Measurements from ENCODE around the gene SPSB3.
A peak's percentile ranks its signal among the peaks of the same experiment; 100 is the strongest.

SPSB3 gene

DNA sequence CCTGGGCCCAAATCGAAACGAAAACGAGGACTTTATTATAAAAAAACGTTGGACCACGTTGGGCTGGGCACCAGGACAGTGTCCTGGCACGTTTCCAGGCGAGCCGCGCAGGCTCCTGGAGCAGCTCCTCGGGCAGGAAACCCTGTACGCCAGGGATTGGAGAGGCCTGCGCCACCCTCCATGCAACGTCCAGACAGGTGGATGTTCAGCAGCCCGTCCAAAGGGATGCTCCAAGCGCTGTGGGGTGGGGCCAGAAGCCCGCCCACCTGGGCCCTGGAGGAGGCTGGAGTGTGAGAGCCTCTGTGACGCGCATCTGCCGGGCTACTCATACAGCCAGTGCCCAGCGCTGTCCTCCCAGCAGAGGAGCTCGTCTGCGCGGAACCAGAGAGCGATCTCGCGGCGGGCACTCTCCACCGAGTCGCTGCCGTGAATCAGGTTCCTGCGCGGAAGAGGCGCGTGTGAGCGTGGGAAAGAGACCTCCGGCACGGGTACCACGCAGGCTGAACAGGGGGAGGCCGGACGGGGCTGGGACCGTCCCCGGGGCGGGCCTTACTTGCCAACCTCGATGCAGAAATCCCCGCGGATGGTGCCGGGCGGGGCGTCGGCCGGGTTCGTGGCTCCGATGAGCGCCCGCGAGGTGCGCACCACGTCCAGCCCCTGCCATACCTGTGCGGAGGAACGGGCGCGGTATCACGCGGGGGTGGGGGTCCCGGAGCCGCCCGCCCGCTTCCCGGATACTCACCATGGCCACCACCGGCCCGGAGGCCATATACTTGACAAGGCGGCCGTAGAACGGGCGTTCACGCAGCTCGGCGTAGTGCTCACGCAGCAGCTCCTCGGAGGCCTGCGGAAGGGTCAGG is 11.8 kb downstream of the SPSB3 start:
- Histone ChIP-seq H3K9ac (ENCODE audit: low read length) (peak overlapping the region; percentile 86), H3K27ac (ENCODE audit: low read length) (no peak overlapping the region)

DNA sequence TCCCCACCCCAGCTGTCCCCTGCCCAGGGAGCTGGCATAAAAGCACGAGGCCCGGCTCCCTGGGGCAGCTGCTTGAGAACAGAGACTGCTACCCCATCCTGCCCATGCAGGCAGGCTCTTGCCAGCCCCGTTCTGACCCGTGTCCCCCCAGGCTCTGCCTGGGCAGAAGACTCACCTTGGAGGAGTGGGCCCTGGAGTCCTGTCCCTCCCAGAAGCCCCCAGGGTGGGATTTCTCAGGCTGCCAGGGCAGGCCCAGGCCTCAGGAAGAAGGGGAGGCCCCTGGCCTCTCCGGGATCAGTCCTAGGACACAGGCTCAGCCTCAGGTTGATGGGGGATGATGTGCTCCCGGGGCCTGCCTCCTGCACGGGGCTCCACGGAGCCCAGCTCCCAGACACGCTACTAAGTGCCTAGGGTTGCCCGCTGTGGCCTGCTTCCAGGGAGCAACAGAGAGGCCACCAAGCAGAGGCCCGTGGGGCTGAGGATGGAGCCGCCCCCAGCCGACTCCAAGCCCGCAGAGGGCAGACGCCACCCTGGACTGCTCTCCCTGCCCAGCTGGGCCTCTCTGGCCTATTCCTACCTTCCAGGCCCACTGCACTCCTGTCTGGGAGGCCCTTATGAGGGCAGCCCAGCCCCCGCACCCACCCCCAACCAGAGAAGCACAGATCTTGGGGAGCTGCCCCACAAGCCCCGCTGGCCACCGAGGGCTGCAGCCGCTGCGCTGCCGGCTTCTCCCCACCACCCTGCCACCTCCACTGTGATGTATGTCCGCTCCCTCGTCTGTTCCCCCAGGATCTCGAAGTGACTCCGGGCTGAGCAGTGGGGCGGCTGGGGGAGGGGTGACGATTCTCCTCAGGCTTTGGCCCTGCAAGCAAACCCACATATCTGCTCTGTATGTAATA is 12.7 kb downstream of the SPSB3 start:
- H3K27me3 ChIP-seq (ENCODE audit: control insufficient read depth, insufficient read depth, low read length): no peaks in the 10 kb centered on the region
- H3K4me1 ChIP-seq (ENCODE audit: control insufficient read depth, low read depth, low read length): no peaks in the 10 kb centered on the region
- no peak overlapping the region for H3K27ac ChIP-seq (ENCODE audit: low read length)
- H3K36me3 ChIP-seq (ENCODE audit: control insufficient read depth, low read depth, low read length): no peaks in the 10 kb centered on the region
- H3K4me3 ChIP-seq (ENCODE audit: low read length): peak overlapping the region; percentile 81
- H3K9me3 ChIP-seq (ENCODE audit: control insufficient read depth, low read depth, low read length): no peaks in the 10 kb centered on the region
- H3K9ac ChIP-seq (ENCODE audit: low read length): no peak overlapping the region

More for the DNA sequence above, 11.8 kb downstream of the SPSB3 start:
- H3K4me1 ChIP-seq (ENCODE audit: control insufficient read depth, low read depth, low read length): no peaks in the 10 kb centered on the region
- peak overlapping the region; percentile 81 for H3K4me3 ChIP-seq (ENCODE audit: low read length)
- H3K36me3 ChIP-seq (ENCODE audit: control insufficient read depth, low read depth, low read length): peaks cover 5% of the 10 kb centered on the region
- H3K9me3 ChIP-seq (ENCODE audit: control insufficient read depth, low read depth, low read length): no peaks in the 10 kb centered on the region
- H3K27me3 ChIP-seq (ENCODE audit: control insufficient read depth, insufficient read depth, low read length): no peaks in the 10 kb centered on the region

DNA sequence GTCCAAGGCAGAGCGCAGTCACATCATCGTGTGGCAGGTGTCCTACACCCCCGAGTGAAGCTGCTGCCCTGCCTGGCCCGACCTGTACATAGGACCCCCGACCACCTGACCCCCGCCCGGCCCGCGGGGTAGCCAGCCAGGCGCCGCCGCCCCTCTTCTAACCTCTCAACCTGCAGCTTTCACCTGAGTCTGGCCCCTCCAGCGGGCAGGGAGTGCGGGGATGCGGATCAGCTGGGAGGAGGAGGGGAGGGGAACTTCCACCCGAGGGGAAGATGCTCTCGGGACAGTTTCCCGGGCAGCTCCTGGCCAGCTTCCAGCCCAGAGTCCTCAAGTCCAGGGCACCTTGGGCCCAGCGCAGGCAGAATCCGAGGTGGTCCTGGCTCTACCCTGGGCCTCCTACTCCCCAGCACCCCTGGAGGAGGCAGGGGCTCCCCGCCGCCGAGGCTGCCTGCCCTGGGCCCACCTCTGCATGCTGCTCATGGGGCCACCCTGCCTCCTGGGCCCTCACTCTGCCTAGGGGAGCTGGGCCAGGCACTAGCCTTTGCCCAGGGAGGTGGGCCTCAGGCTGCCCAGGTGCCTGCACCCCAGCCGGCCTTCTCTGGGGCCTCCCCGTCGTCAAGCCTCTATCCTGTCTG is 13.5 kb downstream of the SPSB3 start:
- H3K36me3 ChIP-seq (ENCODE audit: control insufficient read depth, low read depth, low read length): no peaks in the 10 kb centered on the region
- no peaks in the 10 kb centered on the region for H3K4me1 ChIP-seq (ENCODE audit: control insufficient read depth, low read depth, low read length)
- H3K27ac ChIP-seq (ENCODE audit: low read length): no peak overlapping the region
- H3K9ac ChIP-seq (ENCODE audit: low read length): no peak overlapping the region
- no peak overlapping the region for H3K4me3 ChIP-seq (ENCODE audit: low read length)
- H3K9me3 ChIP-seq (ENCODE audit: control insufficient read depth, low read depth, low read length): no peaks in the 10 kb centered on the region
- H3K27me3 ChIP-seq (ENCODE audit: control insufficient read depth, insufficient read depth, low read length): no peaks in the 10 kb centered on the region

DNA sequence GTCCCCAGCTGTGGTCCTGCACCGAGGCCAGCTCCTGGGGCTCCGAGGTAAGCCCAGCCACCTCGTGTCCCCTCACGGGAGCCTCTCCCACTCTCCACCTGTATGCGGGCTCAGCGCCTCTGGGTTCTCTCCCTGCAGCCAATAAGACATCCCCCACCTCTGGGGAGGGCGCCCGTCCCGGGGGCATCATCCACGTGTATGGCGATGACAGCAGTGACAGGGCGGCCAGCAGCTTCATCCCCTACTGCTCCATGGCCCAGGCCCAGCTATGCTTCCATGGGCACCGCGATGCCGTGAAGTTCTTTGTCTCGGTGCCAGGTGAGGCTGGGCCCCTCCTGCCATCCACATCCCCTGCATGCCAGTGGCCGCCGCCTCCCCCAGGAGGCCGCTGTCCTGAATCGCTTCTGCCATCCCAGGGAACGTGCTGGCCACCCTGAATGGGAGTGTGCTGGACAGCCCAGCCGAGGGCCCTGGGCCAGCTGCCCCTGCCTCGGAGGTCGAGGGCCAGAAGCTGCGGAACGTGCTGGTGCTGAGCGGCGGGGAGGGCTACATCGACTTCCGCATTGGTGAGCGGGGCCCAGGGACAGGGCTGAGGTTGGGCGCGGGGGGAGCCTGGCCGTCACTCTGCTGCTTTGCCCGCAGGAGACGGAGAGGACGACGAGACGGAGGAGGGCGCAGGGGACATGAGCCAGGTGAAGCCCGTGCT is 14.2 kb downstream of the SPSB3 start:
- Histone ChIP-seq H3K27ac (ENCODE audit: low read length) (no peak overlapping the region), H3K36me3 (ENCODE audit: control insufficient read depth, low read depth, low read length) (no peaks in the 10 kb centered on the region), H3K4me1 (ENCODE audit: control insufficient read depth, low read depth, low read length) (no peaks in the 10 kb centered on the region), H3K4me3 (ENCODE audit: low read length) (no peak overlapping the region), H3K9me3 (ENCODE audit: control insufficient read depth, low read depth, low read length) (no peaks in the 10 kb centered on the region), H3K27me3 (ENCODE audit: control insufficient read depth, insufficient read depth, low read length) (no peaks in the 10 kb centered on the region), H3K9ac (ENCODE audit: low read length) (no peak overlapping the region)

DNA sequence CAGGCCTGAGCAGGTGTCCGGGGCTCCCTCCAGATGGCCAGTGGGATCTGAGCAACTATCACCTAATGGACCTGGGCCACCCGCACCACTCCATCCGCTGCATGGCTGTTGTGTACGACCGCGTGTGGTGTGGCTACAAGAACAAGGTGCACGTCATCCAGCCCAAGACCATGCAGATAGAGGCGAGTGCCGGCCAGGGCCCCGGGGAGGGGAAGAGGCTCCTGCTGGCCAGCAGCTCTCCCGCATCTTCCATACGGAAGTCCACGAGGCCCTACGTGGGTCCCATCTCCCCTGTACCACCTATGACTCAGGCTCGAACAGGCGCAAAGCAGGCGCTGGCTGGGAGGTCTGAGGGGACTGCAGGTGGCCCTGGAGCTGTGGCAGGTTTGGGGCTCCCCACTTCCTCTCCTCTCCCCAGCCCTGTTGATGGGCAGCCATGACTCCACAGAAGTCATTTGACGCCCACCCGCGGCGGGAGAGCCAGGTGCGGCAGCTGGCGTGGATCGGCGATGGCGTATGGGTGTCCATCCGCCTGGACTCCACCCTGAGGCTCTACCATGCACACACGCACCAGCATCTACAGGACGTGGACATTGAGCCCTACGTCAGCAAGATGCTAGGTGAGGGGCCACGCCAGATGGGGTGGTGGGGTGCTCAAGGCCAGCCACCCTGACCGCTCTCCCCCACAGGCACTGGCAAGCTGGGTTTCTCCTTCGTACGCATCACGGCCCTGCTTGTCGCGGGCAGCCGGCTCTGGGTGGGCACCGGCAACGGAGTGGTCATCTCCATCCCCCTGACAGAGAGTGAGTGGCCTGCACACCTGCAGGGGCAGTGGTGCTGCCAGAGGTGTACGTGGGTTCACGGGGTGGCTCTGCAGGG is 15.0 kb downstream of the SPSB3 start:
- no peaks in the 10 kb centered on the region for H3K9me3 ChIP-seq (ENCODE audit: control insufficient read depth, low read depth, low read length)
- H3K4me1 ChIP-seq (ENCODE audit: control insufficient read depth, low read depth, low read length): no peaks in the 10 kb centered on the region
- H3K9ac ChIP-seq (ENCODE audit: low read length): no peak overlapping the region
- H3K4me3 ChIP-seq (ENCODE audit: low read length): no peak overlapping the region
- no peaks in the 10 kb centered on the region for H3K36me3 ChIP-seq (ENCODE audit: control insufficient read depth, low read depth, low read length)
- H3K27ac ChIP-seq (ENCODE audit: low read length): no peak overlapping the region
- H3K27me3 ChIP-seq (ENCODE audit: control insufficient read depth, insufficient read depth, low read length): no peaks in the 10 kb centered on the region

DNA sequence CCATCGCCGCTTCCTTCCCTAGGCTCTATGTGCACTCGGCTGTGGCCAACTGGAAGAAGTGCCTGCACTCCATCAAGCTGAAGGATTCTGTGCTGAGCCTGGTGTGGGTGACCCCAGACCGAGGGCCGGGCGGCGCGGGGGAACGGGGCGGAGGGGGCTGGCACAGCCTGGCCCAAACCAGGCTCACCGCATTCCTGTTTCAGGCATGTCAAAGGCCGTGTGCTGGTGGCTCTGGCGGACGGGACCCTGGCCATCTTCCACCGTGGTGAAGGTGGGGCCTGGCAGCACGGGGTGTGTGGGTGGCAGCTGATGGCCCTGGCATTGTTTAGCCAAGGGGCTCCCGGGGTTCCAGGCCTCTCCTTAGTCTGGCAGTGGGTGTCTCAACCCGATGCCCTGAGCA is 15.7 kb downstream of the SPSB3 start:
- Histone ChIP-seq H3K36me3 (ENCODE audit: control insufficient read depth, low read depth, low read length) (no peaks in the 10 kb centered on the region), H3K9me3 (ENCODE audit: control insufficient read depth, low read depth, low read length) (no peaks in the 10 kb centered on the region), H3K4me1 (ENCODE audit: control insufficient read depth, low read depth, low read length) (no peaks in the 10 kb centered on the region), H3K9ac (ENCODE audit: low read length) (no peak overlapping the region), H3K27me3 (ENCODE audit: control insufficient read depth, insufficient read depth, low read length) (no peaks in the 10 kb centered on the region), H3K27ac (ENCODE audit: low read length) (no peak overlapping the region), H3K4me3 (ENCODE audit: low read length) (no peak overlapping the region)

DNA sequence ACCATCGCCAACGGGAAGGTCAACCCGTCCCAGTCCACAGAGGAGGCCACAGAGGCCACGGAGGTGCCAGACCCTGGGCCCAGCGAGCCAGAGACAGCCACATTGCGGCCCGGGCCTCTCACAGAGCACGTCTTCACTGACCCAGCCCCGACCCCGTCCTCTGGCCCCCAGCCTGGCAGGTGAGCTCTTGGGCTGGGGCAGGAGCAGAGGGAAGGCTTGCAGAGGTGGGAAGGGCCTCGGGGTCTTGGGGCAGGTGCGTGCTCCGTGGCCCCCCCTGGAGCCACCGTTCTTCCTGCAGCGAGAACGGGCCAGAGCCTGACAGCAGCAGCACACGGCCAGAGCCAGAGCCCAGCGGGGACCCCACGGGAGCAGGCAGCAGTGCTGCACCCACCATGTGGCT is 16.1 kb downstream of the SPSB3 start:
- H3K4me3 ChIP-seq (ENCODE audit: low read length): no peak overlapping the region
- H3K9me3 ChIP-seq (ENCODE audit: control insufficient read depth, low read depth, low read length): no peaks in the 10 kb centered on the region
- H3K36me3 ChIP-seq (ENCODE audit: control insufficient read depth, low read depth, low read length): no peaks in the 10 kb centered on the region
- no peaks in the 10 kb centered on the region for H3K27me3 ChIP-seq (ENCODE audit: control insufficient read depth, insufficient read depth, low read length)
- H3K27ac ChIP-seq (ENCODE audit: low read length): no peak overlapping the region
- H3K4me1 ChIP-seq (ENCODE audit: control insufficient read depth, low read depth, low read length): no peaks in the 10 kb centered on the region
- H3K9ac ChIP-seq (ENCODE audit: low read length): no peak overlapping the region

DNA sequence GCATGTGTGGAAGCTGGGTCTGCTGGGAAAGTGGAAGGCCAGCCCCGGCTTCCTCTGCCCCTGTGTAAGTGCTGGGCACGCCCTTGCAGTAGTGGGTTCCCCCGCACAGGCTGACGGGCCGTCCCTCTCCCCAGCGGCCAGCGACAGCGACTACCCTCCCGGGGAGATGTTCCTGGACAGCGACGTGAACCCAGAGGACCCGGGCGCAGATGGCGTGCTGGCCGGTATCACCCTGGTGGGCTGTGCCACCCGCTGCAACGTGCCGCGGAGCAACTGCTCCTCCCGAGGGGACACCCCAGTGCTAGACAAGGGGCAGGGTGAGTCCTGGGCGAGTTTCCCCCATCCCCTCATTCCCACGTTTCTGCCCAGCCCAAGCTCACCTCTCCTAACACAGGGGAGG is 16.5 kb downstream of the SPSB3 start:
- Histone ChIP-seq H3K27me3 (ENCODE audit: control insufficient read depth, insufficient read depth, low read length) (no peaks in the 10 kb centered on the region), H3K36me3 (ENCODE audit: control insufficient read depth, low read depth, low read length) (no peaks in the 10 kb centered on the region), H3K4me1 (ENCODE audit: control insufficient read depth, low read depth, low read length) (no peaks in the 10 kb centered on the region), H3K9me3 (ENCODE audit: control insufficient read depth, low read depth, low read length) (no peaks in the 10 kb centered on the region), H3K27ac (ENCODE audit: low read length) (no peak overlapping the region), H3K9ac (ENCODE audit: low read length) (no peak overlapping the region), H3K4me3 (ENCODE audit: low read length) (no peak overlapping the region)

DNA sequence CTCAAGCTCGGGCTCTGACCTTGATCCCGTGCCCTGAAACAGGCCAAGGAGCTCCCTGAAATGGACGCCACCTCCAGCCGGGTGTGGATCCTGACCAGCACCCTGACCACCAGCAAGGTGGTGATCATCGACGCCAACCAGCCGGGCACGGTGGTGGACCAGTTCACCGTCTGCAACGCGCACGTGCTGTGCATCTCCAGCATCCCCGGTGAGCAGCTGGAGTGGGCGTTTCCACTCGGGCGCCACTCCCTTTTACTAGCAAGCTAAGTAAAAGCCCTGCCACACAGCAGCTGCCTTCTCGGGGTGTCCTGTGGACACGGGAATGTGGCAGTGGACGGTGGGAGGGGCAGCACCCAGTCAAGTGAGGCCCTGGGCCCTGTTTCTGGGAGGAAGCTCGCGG is 17.4 kb downstream of the SPSB3 start:
- Histone ChIP-seq H3K4me1 (ENCODE audit: control insufficient read depth, low read depth, low read length) (no peaks in the 10 kb centered on the region), H3K9me3 (ENCODE audit: control insufficient read depth, low read depth, low read length) (no peaks in the 10 kb centered on the region), H3K4me3 (ENCODE audit: low read length) (no peak overlapping the region), H3K27ac (ENCODE audit: low read length) (no peak overlapping the region), H3K36me3 (ENCODE audit: control insufficient read depth, low read depth, low read length) (no peaks in the 10 kb centered on the region), H3K9ac (ENCODE audit: low read length) (no peak overlapping the region), H3K27me3 (ENCODE audit: control insufficient read depth, insufficient read depth, low read length) (no peaks in the 10 kb centered on the region)

DNA sequence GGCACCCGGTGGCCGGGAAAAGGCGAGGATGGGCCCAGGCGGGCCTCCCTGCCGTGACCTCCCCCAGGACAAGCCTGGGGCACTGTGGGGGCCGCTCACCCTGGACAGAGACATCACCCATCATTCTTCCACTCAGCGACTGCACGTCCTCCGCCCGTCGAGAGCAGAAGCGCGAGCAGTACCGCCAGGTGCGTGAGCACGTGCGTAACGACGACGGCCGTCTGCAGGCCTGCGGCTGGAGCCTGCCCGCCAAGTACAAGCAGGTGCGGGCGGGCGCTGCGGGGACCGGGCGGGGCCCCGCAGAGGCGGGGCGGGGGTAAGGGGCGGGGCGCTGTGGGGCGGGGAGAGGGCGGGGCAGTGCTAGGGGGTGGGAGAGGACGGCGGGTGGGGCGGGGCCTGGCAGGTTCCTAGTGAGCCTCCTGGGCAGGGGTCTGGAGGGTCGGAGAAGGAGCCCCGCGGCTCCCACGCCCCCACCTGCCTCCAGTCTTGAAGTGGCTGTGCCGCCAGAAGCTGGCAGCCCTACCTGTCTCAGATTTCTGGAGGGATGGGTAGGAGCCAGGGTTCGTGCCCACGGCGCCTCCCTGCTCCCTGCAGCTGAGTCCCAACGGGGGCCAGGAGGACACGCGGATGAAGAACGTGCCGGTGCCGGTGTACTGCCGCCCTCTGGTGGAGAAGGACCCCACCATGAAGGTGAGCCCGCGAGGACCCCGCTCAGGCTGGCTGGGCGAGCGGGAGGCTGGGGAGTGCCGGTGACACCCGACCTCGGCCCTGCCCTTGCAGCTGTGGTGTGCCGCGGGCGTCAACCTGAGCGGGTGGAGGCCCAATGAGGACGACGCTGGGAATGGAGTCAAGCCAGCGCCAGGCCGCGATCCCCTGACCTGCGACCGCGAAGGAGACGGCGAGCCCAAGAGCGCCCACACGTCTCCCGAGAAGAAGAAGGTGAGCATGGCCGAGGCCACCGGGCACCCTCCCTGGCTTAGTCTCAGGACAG is 18.6 kb downstream of the SPSB3 start:
- no peaks in the 10 kb centered on the region for H3K9me3 ChIP-seq (ENCODE audit: control insufficient read depth, low read depth, low read length)
- no peaks in the 10 kb centered on the region for H3K36me3 ChIP-seq (ENCODE audit: control insufficient read depth, low read depth, low read length)
- H3K27ac ChIP-seq (ENCODE audit: low read length): no peak overlapping the region

More for the DNA sequence above, 18.6 kb downstream of the SPSB3 start:
- Histone ChIP-seq H3K4me1 (ENCODE audit: control insufficient read depth, low read depth, low read length) (no peaks in the 10 kb centered on the region), H3K4me3 (ENCODE audit: low read length) (no peak overlapping the region), H3K27me3 (ENCODE audit: control insufficient read depth, insufficient read depth, low read length) (no peaks in the 10 kb centered on the region), H3K9ac (ENCODE audit: low read length) (no peak overlapping the region)

All from iPS-18a (cell line).